GM21786 (cell line): ENCODE measurements around the gene ATL1.

Source experiments
- ATAC-seq: cut with Tn5 transposase; IDR thresholded peaks from one replicate; pipeline ENCODE4 v1.9.1; 2021; ENCODE audit not compliant: unreplicated experiment

Gene ATL1

GRCh38 chr14:50559990-50560930 lies at the start of gene ATL1:
TSS of gene ATL1 (plus strand) at chr14:50560145. CDS start at chr14:50560266, 121 bp downstream.
- peak; percentile 55 for ATAC-seq

- no peak for ATAC-seq
Measured at GRCh38 chr14:50510157-50510556, 49.8 kb upstream of the ATL1 start.

- no peak for ATAC-seq
Measured at GRCh38 chr14:50512463-50512862, 47.5 kb upstream of the ATL1 start.

- no peak for ATAC-seq
Measured at GRCh38 chr14:50516091-50516490, 43.9 kb upstream of the ATL1 start.

GRCh38 chr14:50520947-50521815 lies 38.8 kb upstream of the ATL1 start:
- peak; percentile 66 for ATAC-seq

GRCh38 chr14:50521912-50522341 lies 38.0 kb upstream of the ATL1 start:
- peak; percentile 54 for ATAC-seq

- no peak for ATAC-seq
Measured at GRCh38 chr14:50523271-50524041, 36.5 kb upstream of the ATL1 start.

- ATAC-seq: peak; percentile 37
Measured at GRCh38 chr14:50524060-50524459, 35.9 kb upstream of the ATL1 start.

GRCh38 chr14:50524731-50525515 lies 35.0 kb upstream of the ATL1 start:
- no peak for ATAC-seq

- no peak for ATAC-seq
Measured at GRCh38 chr14:50528000-50528399, 31.9 kb upstream of the ATL1 start.

GRCh38 chr14:50529288-50530179 lies 30.4 kb upstream of the ATL1 start:
- ATAC-seq: no peak

GRCh38 chr14:50530358-50530757 lies 29.6 kb upstream of the ATL1 start:
- no peak for ATAC-seq

- ATAC-seq: no peak
Measured at GRCh38 chr14:50530794-50531365, 29.1 kb upstream of the ATL1 start.

GRCh38 chr14:50531595-50532501 lies 28.1 kb upstream of the ATL1 start:
- peak; percentile 33 for ATAC-seq

- ATAC-seq: peak; percentile 91
Measured at GRCh38 chr14:50532502-50533240, 27.3 kb upstream of the ATL1 start, which contains the start of gene MAP4K5. TSS of gene MAP4K5 (minus strand) at chr14:50532569. CDS start at chr14:50532049, 520 bp downstream.

GRCh38 chr14:50533241-50533705 lies 26.7 kb upstream of the ATL1 start:
- ATAC-seq: peak; percentile 18

- ATAC-seq: no peak
Measured at GRCh38 chr14:50533806-50534205, 26.1 kb upstream of the ATL1 start.
